Embryonic facial prominence (tissue), 1 donor: Measurements from ENCODE around the gene PLAC9.
A peak's percentile ranks its signal among the peaks of the same experiment; 100 is the strongest.
"Not testable (repeated sequence)": the region's sequence is repeated elsewhere in the genome, so short reads cannot be mapped to it uniquely, and the experiment has no call there.

Source experiments
- DNase-seq: peaks from one replicate; pipeline ENCODE4 v3.0.0-alpha.2; 2016; ENCODE audit errors: extremely low spot score

PLAC9 gene

GRCh38 chr10:80132299-80133139 is at the start of gene PLAC9:
Gene PLAC9, plus strand, starts transcription at chr10:80132730. Its CDS starts 33 bp downstream, at chr10:80132763.
- DNase-seq = no peak

- DNase-seq = no peak
These were observed 42.4 kb upstream of the PLAC9 start for GRCh38 chr10:80090121-80090520.

- no peak for DNase-seq
These were observed 38.3 kb upstream of the PLAC9 start for GRCh38 chr10:80094231-80094630.

GRCh38 chr10:80098272-80098671 is 34.3 kb upstream of the PLAC9 start:
- not testable (repeated sequence) for DNase-seq

- not testable (repeated sequence) for DNase-seq
These were observed 33.2 kb upstream of the PLAC9 start for GRCh38 chr10:80099295-80099694.

GRCh38 chr10:80100116-80100515 is 32.4 kb upstream of the PLAC9 start:
- DNase-seq = no peak

GRCh38 chr10:80100861-80101695 is 31.5 kb upstream of the PLAC9 start:
- DNase-seq = no peak

- peak; percentile 93 for DNase-seq
These were observed 28.2 kb upstream of the PLAC9 start for GRCh38 chr10:80104066-80104926.

- DNase-seq = no peak
These were observed 23.8 kb upstream of the PLAC9 start for GRCh38 chr10:80108576-80109239.

- DNase-seq = no peak
These were observed 21.5 kb upstream of the PLAC9 start for GRCh38 chr10:80110986-80111385.

- no peak for DNase-seq
These were observed 13.9 kb upstream of the PLAC9 start for GRCh38 chr10:80118669-80119068.

- DNase-seq = no peak
These were observed 10.3 kb upstream of the PLAC9 start for GRCh38 chr10:80122110-80122710.

GRCh38 chr10:80122746-80123145 is 9.8 kb upstream of the PLAC9 start:
- no peak for DNase-seq

- DNase-seq = no peak
These were observed 5.7 kb upstream of the PLAC9 start for GRCh38 chr10:80126876-80127275.

GRCh38 chr10:80131499-80131901 is 1.0 kb upstream of the PLAC9 start:
- no peak for DNase-seq

GRCh38 chr10:80133206-80133605 is 676 bp downstream of the PLAC9 start:
- DNase-seq = no peak

- not testable (repeated sequence) for DNase-seq
These were observed 1.2 kb downstream of the PLAC9 start for GRCh38 chr10:80133687-80134086.

- DNase-seq = no peak
These were observed 3.6 kb downstream of the PLAC9 start for GRCh38 chr10:80136134-80136571.

GRCh38 chr10:80137031-80137862 is 4.7 kb downstream of the PLAC9 start:
- no peak for DNase-seq

GRCh38 chr10:80137920-80138319 is 5.4 kb downstream of the PLAC9 start:
- DNase-seq = no peak
